Parathyroid adenoma (tissue), 2 donors: ENCODE data around the gene INPP5A.

ENCODE experiments used
- H2AFZ ChIP-seq: fragments of 300-600 bp; sonication (generic); one replicate; pipeline ENCODE4 v1.7.0; 2017; ENCODE audit warnings: antibody characterized with exemption, mild to moderate bottlenecking
- H3K27ac ChIP-seq: fragments of 300-600 bp; sonication (generic); one replicate; pipeline ENCODE4 v1.7.0; 2017
- H3K27me3 ChIP-seq: fragments of 300-600 bp; sonication (generic); one replicate; pipeline ENCODE4 v1.7.0; 2017; ENCODE audit warnings: low read length; ENCODE audit not compliant: control insufficient read depth, insufficient read depth
- H3K36me3 ChIP-seq: fragments of 300-600 bp; sonication (generic); one replicate; pipeline ENCODE4 v1.7.0; 2017; ENCODE audit warnings: low read length; ENCODE audit not compliant: control insufficient read depth, insufficient read depth
- H3K4me1 ChIP-seq: fragments of 300-600 bp; sonication (generic); one replicate; pipeline ENCODE4 v1.7.0; 2017; ENCODE audit warnings: control low read depth
- H3K4me2 ChIP-seq: fragments of 300-600 bp; sonication (generic); one replicate; pipeline ENCODE4 v1.7.0; 2017; ENCODE audit warnings: low read length
- H3K4me3 ChIP-seq: fragments of 300-600 bp; sonication (generic); one replicate; pipeline ENCODE4 v1.7.0; 2017; ENCODE audit warnings: low read depth, low read length
- H3K79me2 ChIP-seq: fragments of 300-600 bp; sonication (generic); one replicate; pipeline ENCODE4 v1.7.0; 2017; ENCODE audit warnings: control low read depth
- H3K9ac ChIP-seq: fragments of 300-600 bp; sonication (generic); one replicate; pipeline ENCODE4 v1.7.0; 2017; ENCODE audit warnings: mild to moderate bottlenecking
- H3K9me3 ChIP-seq: fragments of 300-600 bp; sonication (generic); one replicate; pipeline ENCODE4 v1.7.0; 2017; ENCODE audit warnings: low read length; ENCODE audit not compliant: control insufficient read depth
- TF ChIP-seq, protein P1 (sequence below): fragments of 300-600 bp; sonication (generic); IDR thresholded peaks from one replicate; pipeline ENCODE4 v1.7.0; 2017; ENCODE audit warnings: antibody characterized with exemption, mild to moderate bottlenecking
- donor health status: primary hyperparathyroidism.

INPP5A gene

DNA sequence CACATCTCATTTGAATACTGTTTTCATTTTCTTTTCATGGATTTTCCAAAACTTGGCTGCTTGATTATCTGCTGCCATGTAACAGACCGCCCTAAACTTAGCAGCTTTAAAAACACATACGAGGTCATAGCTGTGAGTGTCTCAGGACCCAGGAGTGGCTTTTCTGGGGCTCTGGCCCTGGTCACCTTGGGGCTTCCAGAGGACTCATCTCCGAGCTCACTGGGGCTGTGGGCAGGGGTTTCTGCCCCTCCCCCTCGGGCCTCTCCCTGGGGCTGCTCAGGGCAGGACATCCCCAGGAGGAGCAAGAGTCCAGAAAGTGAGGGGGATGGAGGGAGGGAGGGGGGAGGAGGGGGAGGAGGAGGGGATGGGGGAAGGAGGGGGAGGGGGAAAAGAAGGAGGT is 171.3 kb downstream of the INPP5A start:
- H3K9ac ChIP-seq, result no peak overlapping the region
- H3K4me3 ChIP-seq, result no peak overlapping the region
- no peak overlapping the region for H3K27ac ChIP-seq
- H3K27me3 ChIP-seq, result no peaks in the 10 kb centered on the region
- no peak overlapping the region for H2AFZ ChIP-seq
- no peaks in the 10 kb centered on the region for H3K9me3 ChIP-seq
- H3K4me2 ChIP-seq, result no peak overlapping the region
- H3K36me3 ChIP-seq, result no peaks in the 10 kb centered on the region
- H3K4me1 ChIP-seq, result no peaks in the 10 kb centered on the region
- TF ChIP-seq, protein P1, sequence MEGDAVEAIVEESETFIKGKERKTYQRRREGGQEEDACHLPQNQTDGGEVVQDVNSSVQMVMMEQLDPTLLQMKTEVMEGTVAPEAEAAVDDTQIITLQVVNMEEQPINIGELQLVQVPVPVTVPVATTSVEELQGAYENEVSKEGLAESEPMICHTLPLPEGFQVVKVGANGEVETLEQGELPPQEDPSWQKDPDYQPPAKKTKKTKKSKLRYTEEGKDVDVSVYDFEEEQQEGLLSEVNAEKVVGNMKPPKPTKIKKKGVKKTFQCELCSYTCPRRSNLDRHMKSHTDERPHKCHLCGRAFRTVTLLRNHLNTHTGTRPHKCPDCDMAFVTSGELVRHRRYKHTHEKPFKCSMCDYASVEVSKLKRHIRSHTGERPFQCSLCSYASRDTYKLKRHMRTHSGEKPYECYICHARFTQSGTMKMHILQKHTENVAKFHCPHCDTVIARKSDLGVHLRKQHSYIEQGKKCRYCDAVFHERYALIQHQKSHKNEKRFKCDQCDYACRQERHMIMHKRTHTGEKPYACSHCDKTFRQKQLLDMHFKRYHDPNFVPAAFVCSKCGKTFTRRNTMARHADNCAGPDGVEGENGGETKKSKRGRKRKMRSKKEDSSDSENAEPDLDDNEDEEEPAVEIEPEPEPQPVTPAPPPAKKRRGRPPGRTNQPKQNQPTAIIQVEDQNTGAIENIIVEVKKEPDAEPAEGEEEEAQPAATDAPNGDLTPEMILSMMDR, result no peak
- no peaks in the 10 kb centered on the region for H3K79me2 ChIP-seq

DNA sequence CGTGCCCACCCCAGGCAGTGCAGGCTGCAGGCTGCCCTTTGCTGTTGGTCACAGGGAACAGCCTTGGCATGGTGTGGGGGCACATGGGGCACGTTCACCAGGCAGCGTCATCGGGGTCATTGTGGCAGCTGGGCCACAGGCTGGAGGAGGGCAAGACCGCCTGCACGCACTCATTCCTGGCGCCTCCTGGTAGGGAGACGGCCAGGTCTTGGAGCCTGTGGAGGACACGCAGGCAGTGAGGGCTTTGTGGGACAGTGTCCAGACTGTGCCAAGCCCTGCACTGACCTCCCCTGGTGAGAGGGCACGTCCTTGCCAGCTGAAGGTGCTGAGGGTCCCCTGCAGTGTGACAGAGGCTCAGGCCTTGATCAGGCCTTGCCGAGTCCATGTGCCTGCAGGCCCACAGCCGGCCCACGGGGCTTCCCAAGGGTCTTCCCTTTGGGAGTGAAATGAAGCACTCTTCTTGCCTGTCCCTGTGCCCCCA is 171.9 kb downstream of the INPP5A start:
- Histone ChIP-seq H3K36me3 (no peaks in the 10 kb centered on the region), H2AFZ (no peak overlapping the region), H3K9me3 (no peaks in the 10 kb centered on the region), H3K79me2 (no peaks in the 10 kb centered on the region), H3K4me2 (no peak overlapping the region), H3K9ac (no peak overlapping the region), H3K27ac (no peak overlapping the region), H3K4me1 (no peaks in the 10 kb centered on the region), H3K27me3 (no peaks in the 10 kb centered on the region), H3K4me3 (no peak overlapping the region)
- TF ChIP-seq, protein P1, result no peak

DNA sequence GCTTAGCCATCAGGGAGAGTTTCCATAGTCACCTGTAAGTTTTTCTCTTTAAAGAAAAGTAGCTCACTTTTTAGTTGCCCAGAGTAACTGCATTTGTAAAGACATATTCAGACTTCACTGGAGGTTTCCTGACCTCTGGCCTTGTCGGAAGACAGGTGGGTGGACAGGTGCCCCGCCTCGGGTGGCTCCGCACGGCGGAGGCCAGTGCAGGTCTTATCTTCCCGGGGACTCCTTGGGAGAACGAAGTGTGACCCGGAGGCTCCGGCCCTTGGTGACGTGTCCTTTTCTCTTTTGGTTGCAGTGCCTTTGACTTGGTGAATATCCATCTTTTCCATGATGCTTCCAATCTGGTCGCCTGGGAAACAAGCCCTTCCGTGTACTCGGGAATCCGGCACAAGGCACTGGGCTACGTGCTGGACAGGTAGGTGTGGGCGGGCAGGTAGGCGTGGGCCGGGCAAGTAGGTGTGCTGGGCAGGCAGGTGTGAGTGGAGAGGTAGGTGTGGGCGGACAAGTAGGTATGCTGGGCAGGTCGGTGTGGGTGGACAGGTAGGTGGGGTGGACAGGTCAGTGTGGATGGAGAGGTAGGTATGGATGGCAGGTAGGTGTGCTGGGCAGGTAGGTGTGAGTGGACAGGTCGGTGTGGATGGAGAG is 172.6 kb downstream of the INPP5A start:
- Histone ChIP-seq H3K27ac (no peak overlapping the region), H3K4me3 (no peak overlapping the region), H3K79me2 (no peaks in the 10 kb centered on the region), H3K9me3 (no peaks in the 10 kb centered on the region), H3K27me3 (no peaks in the 10 kb centered on the region), H3K36me3 (no peaks in the 10 kb centered on the region), H2AFZ (no peak overlapping the region), H3K9ac (no peak overlapping the region), H3K4me2 (no peak overlapping the region), H3K4me1 (no peaks in the 10 kb centered on the region)
- TF ChIP-seq, protein P1, result no peak

DNA sequence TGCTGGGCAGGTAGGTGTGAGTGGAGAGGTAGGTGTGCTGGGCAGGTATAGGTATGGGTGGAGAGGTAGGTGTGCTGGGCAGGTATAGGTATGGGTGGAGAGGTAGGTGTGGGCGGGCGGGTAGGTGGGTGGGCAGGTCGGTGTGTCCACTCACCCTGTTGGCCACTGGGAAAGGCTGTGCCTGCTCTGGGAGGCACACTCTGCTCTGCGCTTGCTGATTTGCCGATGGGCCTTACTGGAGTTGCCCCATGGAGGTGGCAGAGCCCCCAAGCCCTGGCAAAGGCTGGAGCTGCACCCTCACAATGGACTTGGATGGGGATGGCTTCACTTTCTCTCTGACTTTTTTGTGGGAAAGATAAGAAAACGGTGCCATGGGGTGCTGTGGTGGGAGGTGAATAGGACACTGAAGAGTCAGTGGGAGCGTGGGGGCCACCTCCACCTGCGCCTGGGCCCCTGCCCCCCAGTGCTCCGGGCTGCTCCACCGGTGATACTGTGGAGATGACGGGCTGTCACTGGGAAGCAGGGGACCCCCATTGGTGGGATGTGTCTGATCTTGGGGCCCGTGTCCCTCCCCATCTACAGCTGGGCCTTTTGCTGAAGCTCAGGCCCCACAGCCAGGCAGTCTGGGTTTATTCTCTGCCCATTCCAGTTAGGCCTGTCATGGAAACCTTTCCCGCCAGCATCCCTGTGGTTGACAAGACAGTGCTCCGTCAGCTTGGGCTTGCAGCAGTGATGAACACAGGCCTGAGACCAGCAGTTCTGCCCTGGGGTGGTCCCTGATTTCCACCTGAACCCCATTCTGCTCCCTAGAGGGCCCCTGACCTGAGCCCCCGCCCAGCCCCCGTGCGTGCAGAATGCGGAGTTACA is 173.4 kb downstream of the INPP5A start:
- Histone ChIP-seq H2AFZ (no peak overlapping the region), H3K4me1 (no peaks in the 10 kb centered on the region), H3K4me3 (no peak overlapping the region), H3K4me2 (no peak overlapping the region), H3K9ac (no peak overlapping the region), H3K36me3 (no peaks in the 10 kb centered on the region), H3K9me3 (no peaks in the 10 kb centered on the region), H3K27me3 (no peaks in the 10 kb centered on the region), H3K79me2 (no peaks in the 10 kb centered on the region), H3K27ac (no peak overlapping the region)
- TF ChIP-seq, protein P1, result no peak
